ENCODE results near the gene BTG2. TPM values are rescaled to one million over a fixed set of nuclear protein-coding genes. Genes with fewer than 3 reads are reported as not detected.
"Not testable (repeated sequence)": the region's sequence is repeated elsewhere in the genome, so short reads cannot be mapped to it uniquely, and the experiment has no call there.

The BTG2 gene
- polyA plus RNA-seq, 10 donors = 41.2 to 218 (median 92.7) TPM

GRCh38 chr1:203311368-203312301 lies 6.3 kb downstream of the BTG2 start:
- no peak for DNase-seq

DNA sequence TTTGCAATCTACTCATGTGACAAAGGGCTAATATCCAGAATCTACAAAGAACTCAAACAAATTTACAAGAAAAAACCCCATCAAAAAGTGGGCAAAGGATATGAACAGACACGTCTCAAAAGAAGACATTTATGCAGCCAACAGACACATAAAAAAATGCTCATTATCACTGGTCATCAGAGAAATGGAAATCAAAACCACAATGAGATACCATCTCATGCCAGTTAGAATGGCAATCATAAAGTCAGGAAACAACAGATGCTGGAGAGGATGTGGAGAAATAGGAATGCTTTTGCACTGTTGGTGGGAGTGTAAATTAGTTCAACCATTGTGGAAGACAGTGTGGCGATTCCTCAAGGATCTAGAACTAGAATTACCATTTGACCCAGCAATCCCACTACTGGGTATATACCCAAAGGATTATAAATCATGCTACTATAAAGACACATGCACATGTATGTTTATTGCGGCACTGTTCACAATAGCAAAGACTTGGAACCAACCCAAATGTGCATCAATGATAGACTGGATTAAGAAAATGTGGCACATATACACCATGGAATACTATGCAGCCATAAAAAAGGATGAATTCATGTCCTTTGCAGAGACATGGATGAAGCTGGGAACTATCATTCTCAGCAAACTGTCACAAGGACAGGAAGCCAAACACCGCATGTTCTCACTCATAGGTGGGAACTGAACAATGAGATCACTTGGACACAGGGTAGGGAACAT lies 8.9 kb downstream of the BTG2 start:
- not testable (repeated sequence) for DNase-seq

DNA sequence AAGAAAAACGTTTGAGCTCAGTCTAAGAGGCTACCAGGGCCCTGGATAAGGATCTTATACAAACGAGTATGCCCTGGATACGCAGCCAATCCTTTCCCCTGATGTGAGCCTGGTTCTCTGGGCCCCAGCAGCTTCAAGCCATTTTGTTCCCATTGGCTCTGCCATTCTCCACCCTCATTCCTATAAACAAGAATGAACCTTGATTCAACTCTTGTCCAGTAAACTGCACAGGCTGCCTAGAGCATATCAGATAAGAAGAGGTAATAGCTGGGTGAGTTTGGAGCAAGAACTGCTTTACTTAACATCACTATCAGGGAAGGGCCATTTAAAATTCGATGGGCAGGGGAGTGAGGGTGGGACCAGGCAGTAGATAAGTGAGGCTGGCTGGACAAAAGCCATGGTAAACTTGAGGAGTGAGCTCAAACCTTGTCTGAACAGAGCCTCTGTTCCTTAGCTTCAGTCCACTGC lies 11.3 kb downstream of the BTG2 start:
- no peak for DNase-seq

DNA sequence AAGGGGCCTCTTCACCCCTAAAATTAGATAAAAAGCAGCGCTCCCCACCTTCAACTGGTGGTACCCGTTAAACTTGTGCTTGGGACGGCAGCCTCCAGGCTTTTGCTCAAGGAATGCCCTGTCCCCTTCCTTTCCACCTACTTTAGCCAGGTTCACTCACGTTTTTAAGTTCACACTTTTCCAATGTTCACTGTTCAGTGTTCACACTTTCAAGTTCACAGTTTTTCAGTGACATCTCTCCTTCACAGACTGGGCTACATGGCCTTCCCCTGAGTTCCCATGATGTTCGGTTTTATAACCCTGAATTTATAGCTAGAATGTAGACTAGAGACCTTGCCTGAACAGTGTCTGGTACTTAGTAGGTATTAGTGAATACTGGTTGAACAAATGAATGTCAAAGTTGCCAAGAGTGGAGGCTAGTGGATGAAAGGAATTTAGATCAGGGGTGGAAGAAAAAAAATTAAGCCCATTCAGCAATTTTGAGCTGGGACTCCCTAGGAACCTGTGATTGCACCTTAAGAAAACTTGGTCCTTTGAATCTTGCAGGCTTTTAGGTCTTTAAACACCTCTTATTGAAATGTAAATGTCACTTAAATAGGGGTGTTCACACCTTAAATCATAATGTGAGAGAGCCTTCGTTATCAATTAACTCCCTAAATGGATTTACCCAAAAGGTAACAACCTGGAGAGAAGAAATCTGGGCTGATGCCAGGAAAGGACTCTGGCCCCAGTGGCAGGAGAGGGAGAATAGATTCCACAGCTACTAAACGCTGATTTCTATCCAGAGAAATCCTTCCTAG lies 12.3 kb downstream of the BTG2 start:
- DNase-seq = no peak

- DNase-seq = no peak
These were observed 12.9 kb downstream of the BTG2 start for GRCh38 chr1:203318229-203318517.

DNA sequence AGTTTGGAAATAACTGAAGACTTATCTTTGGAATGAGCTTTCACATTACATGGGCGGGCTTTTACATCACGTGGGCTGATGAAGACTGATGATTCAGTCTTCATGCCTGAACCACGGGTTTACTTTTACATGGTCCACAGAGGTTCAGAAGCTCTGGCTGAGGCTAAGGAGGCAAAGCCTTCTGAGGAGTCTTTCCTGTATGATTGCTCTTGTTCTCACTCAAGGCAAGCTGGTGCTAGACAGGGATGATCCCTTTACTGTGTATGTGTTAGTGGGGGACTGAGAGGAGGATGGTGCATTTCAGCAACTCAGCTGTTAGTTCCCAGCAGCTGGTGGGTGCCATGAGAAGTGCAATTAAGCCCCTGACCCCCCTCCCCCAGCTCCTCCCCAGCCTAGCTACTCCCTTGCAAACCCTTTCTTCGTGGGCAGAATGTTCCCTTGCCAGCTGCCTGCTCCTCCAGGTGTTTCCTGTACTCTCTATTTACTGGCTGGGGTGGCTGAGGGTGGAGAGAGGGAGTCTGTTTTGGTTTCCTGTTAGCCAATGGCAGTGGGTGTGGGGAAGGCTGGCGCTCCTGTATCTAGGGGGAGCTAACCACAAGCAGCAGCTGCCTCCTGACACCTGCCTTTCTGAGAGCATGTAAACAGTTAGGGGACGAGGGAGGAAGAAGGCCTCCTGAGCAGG lies 15.4 kb downstream of the BTG2 start:
- peak in 2 of 3 donors; percentile 45 to 66 for DNase-seq

DNA sequence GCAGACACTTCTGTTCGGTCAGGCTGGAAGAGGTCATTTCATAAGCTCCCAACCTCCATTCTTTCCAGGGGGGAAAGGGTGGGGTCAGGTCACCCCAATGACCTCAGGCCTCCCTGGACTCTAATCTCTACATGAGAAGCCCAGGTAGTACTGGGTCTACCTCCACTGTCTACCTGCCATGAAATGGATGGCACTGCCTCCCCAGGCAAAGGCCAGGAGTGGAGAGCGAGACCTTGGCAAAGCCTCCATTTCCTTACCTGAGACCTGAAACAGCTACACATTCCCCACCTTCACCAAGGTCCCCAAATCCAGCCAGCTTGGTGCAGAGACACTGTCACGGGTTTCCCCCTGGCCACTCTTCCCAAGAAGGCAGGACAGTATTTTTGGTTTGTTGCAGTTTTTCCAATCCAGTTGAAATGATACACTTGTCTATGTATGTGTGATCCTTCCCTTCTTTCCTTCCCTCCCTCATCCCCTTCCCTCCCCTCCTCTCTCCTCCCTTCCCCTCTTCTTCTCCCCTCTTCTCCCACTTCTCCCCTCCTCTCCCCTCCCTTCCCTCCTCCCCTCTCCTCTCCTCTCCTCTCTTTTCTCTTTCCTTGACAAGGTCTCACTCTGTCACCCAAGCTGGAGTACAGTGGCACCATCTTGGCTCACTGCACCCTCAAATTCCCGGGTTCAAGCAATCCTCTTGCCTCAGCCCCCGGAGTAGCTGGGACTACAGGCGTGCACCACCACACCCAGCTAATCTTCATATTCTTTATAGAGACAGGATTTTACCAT lies 16.1 kb downstream of the BTG2 start:
- no peak for DNase-seq

DNA sequence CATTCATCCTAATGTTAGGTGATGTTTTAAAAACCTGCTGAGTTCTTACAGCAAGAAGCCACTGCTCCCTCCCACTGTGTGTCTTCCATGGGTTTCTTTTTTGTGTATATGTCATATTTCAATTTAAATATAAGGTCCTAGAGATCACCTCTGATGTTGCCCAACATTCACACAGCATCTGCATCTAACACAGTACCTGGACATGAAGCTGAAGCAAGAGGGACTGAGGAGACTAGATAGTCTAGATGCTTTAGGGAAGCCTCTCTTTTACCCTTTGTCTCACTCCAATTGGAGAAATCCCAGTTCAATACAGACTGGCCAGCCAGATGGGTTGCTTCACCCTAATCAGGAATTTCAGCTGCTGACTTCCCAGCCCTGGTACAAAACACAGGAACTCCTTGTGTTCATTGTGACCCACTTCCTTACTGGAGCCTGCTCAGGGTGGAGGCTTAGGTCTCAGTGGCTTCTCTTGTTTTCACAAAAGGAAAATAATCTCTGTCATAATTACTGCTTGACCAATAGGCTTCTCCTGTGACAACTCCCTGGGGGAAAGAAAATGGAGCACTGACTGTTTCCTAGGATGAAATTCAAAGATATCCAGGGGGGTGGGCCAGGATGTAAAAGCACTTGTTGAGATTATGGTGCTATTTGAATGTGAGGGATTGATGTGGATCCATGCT lies 17.3 kb downstream of the BTG2 start:
- DNase-seq = peak in 1 of 3 donors; percentile 42

DNA sequence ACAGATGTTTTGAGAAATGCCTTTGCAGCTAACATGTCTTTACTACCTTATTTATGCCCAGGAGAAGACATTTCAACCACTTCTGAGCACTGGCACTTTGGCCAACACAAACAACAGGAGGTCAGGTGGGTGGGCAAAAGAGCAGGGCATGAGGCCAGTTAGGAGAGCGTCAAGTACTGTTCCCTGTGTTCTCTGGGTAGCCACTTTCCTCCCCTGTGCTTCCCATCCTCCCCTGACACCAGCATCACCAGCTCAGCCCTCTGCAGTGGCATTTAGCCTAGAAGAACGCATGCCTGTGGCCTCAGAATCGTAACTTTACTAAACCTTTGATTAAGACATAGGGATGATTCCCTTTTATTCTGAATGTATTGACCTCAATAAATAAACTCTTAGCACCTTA lies 18.3 kb downstream of the BTG2 start:
- no peak for DNase-seq

DNA sequence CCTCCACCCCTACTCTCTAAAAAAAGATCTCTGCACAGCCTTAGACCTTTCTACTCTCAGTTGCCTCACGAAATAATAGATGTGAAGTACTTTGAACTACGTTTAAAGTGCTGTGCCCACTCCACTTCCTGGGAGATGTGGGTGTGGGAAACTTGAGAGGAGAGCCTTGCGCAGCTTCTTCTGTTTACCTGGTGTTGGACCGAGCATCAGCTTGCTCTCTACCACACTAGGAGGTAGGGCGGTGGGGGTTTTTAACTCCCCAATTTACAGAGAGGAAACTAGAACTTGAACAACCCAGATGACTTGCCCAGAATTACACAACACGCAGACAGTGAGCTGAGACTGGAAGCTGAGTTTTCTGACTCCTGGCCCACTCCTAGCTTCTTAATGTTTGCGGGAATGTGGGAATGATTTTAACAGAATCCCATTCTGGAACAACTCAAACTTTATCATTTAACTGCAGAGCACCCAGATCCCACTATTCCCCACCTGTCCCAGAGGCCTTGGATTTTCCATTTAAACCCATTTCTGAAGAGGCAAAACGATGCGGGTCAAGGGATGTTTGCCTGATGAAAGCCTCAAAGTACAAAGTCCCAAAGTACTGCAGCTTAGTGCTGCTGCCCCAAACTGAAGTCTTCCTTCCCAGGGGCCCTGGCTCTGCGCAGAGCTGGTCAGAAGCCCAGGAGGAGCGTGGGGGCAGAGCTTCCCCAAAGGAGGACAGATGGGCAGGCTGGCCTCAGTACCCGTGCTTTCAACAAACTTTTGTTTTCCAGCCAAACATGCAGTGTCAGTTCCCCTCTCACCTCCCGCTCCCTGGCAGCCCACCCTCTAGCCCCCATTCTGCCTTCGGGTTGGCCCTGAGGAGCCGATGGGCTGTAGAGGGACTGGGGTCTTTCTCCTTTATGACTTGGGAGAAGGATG lies 19.0 kb downstream of the BTG2 start:
- DNase-seq = peak in 2 of 3 donors; percentile 37 to 67

GRCh38 chr1:203325026-203325417 lies 19.7 kb downstream of the BTG2 start:
- no peak for DNase-seq

GRCh38 chr1:203325418-203326091 lies 20.2 kb downstream of the BTG2 start:
- peak in 2 of 3 donors; percentile 66 to 84 for DNase-seq

DNA sequence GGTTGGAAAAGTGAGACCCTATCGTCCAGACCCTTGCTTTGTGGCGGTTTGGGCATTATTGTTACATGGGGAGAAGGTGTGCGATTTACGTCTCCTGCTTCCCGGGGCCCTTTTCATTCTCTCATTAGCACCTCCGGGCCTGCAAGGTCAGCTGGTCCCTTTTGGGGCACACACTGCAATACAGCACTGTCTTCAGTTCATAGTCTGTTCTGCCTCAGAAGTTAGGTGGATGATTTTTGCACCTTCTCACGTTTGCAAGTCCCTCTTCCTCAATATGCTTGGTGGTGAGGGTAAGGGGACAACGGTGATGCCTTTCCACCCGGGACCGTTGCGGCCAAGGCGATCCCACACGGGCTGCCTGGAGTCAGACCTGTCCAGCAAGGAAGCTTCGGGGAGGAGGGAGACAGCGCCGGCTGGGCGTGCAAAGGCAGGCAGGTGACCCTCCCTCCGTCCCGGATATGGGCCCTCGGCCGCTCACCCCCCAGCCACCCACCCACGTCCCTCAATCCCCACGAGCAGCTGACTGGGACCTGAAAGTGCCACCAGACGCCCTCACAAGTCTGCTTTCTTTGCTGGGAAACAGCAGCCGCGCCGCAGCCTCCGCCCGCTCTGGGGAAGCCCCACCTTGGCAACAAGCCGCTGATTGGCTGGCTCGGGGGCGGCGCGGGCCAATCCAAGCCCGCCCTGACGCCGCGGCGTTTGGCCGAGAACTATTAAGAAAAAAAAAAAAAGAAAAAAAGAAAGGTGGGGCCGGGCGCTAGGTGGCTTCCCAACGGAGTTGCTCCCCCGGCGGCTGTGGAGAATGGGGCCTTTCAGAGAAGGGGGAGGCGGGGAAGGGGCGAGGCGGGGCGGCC lies 21.7 kb downstream of the BTG2 start:
- DNase-seq = peak; percentile 85 to 96 (median 93)

DNA sequence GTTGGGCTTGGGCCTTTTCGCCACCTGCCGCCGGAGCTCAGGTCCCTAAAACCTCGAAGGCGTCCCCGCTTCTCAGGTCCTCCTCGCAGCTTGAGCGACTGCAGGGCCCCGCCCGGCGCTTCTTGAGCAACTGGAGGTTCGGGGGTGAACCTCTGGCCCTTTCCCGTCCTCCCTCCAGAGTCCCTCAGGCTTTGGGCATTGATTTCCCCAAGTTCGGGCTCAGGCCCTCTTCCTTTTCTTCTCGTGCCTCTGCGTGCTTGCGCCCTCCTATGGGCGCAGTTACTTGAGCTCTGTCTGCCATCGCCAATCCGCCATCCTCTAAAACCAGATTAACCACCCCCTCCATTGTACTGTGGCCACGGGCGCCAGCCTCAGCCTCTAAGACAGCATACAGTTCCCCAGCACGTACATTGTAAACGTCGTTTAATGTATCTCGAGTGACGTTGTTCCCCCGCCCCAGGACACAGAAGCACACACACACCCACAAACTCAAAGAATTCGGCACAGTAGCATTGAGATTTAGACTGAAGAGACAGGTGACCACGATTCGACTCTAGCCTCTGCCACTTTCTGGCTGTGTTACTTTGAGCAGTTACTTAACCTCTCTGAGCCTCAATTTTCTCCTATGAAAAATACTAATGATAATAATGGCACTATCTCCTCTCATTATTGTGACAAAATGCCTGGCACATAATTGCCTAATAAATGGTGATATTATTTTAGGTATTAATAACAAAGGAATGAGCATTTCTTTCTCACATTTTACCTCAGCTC lies 22.6 kb downstream of the BTG2 start:
- DNase-seq = peak in 2 of 3 donors; percentile 71 to 89

GRCh38 chr1:203328714-203329122 lies 23.4 kb downstream of the BTG2 start:
- no peak for DNase-seq

DNA sequence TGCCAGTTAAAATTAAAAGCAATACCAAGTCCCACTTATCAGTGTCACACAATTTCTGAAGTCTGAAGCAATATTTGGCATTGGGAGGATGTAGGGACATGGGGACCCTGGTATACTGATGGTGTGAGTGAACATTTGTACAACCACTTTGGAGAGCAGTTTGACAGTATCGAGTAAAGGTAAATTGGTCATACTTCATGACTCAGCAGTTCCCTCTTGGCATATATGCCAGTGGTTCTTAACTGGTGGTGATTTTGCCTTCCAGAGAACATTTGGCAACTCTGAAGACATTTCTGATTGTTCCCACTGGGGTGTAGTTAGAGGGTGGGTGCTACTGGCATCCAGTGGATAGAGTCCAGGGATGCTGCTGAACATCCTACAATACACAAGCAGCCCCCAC lies 25.9 kb downstream of the BTG2 start:
- DNase-seq = no peak

DNA sequence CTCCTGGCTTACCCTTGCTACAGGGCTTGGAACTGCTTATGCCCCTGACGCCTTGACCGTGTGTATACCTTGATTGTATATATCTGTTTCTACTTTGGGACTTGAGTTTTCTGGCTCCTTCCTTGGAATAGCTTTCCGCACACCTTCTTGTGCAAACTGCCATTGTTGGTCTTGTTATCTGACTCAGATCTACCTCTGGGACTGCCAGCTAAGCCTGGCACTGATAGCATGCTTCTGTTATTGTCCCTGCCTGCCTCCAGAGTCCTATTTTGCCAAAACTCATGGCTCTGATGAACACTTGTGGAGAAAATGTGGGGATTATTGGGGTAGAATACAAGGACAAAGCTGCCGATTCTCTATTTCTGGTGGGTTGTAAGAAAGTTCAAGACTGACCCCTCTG lies 30.2 kb downstream of the BTG2 start:
- no peak for DNase-seq
